ENCODE results near the gene KLK13.
A peak's percentile ranks its signal among the peaks of the same experiment; 100 is the strongest.

Gene KLK13

DNA sequence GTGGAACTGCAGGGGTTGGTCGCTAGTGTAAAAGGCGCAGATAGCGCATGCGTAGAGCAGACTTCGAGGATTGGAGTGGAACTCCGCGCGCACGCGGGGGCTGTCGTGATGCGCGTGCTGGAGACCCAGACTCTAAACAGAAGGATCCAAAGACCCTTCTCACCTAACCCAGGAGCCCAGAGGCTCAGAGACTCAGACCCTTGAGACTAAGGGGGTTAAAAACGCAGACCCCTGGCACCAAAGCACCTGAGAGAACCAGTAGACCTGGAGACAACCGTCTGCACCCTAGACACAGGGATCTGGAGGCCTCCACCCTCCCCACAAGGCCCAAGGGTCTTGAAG, 43.9 kb upstream of the KLK13 start:
- ATAC-seq, result peak; percentile 46
- TF ChIP-seq TOX (CRISPR knock-in tag; IDR thresholded peaks at IDR 0.05; ENCODE audit: borderline replicate concordance), result no peak
- TF ChIP-seq SNAI2 (CRISPR knock-in tag; IDR thresholded peaks at IDR 0.05), result no peak

- TF ChIP-seq CSDC2 (CRISPR knock-in tag; IDR thresholded peaks at IDR 0.05) (no peak), ZC3H10 (CRISPR knock-in tag; IDR thresholded peaks at IDR 0.05) (no peak), ESRRG (CRISPR knock-in tag; IDR thresholded peaks at IDR 0.05) (no peak), BACH2 (CRISPR knock-in tag; IDR thresholded peaks at IDR 0.05; ENCODE audit: borderline replicate concordance) (no peak), TSHZ2 (CRISPR knock-in tag; IDR thresholded peaks at IDR 0.05) (no peak), OSR1 (CRISPR knock-in tag; IDR thresholded peaks at IDR 0.05) (no peak), ZNF70 (CRISPR knock-in tag; IDR thresholded peaks at IDR 0.05) (no peak), ARNTL (CRISPR knock-in tag; IDR thresholded peaks at IDR 0.05; ENCODE audit: borderline replicate concordance, low read depth) (no peak), GLIS3 (CRISPR knock-in tag; IDR thresholded peaks at IDR 0.05) (no peak), ISL1 (CRISPR knock-in tag; IDR thresholded peaks at IDR 0.05) (no peak)
- TF ChIP-seq, protein P1, sequence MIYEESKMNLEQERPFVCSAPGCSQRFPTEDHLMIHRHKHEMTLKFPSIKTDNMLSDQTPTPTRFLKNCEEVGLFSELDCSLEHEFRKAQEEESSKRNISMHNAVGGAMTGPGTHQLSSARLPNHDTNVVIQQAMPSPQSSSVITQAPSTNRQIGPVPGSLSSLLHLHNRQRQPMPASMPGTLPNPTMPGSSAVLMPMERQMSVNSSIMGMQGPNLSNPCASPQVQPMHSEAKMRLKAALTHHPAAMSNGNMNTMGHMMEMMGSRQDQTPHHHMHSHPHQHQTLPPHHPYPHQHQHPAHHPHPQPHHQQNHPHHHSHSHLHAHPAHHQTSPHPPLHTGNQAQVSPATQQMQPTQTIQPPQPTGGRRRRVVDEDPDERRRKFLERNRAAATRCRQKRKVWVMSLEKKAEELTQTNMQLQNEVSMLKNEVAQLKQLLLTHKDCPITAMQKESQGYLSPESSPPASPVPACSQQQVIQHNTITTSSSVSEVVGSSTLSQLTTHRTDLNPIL (CRISPR knock-in tag; IDR thresholded peaks at IDR 0.05; ENCODE audit: low read depth), result no peak
Observed at GRCh38 chr19:51108066-51108804, 43.3 kb upstream of the KLK13 start, which contains the start of gene CTU1. CTU1 (minus strand) TSS chr19:51108409; CDS start chr19:51104569, 3,840 bp downstream.

DNA sequence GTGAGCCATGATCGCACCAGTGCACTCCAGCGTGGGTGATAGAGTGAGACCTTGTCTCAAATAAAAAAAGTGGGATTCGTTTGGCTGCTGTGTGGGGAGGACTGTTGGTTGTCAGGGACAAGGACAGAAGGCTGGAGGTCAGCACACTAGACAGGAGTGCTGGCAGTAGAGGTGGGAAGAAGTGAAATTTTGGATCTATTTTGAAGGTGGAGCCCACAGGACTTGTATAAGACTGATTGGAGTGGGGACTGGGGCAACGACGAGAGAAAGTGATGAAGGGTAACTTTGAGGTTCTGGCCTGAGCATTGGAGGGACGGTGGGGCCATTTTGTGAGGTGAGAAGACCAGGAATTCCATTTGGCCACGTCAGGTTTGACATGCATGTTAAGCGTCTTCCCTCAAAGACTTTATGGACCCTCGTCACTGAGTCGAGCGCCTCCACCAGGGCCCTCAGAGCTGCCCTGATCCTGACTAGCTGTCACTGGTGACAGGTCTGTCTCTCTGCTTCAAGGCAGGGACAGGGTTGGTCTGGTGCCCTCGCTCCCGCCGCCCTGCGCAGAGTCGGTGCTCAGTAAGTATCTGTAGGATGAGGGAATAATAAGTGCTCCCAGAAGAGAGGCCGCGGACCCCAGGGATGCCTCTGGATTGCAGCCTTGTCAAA, 42.6 kb upstream of the KLK13 start:
- ATAC-seq, result peak; percentile 38; the same call in 2 of the 3 replicates
- TF ChIP-seq RARB (CRISPR knock-in tag; IDR thresholded peaks at IDR 0.05) (no peak), ZFP3 (CRISPR knock-in tag; IDR thresholded peaks at IDR 0.05) (no peak)

More at GRCh38 chr19:51108066-51108804, 43.3 kb upstream of the KLK13 start, which contains the start of gene CTU1:
- ATAC-seq, result peak; percentile 99

DNA sequence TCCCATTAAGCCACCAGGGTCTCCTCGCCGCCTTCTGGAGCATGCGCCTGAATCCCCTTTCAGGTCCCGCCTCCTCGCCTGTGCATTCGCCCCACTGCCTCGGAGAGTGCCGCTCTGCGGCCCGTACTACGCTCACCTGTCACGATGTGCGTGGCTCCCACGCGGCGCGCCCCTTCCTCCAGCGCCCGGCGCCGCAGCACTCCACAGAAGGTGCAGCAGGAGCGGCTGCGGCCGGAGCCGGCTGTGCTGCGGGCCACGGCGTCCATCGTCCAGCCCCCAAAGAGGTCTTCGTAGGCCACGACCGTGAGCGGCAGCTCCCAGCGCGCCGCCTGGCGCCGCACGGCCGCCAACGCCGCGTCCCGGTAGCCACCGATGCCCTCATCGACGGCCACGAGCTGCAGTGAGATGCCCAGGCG, 39.0 kb upstream of the KLK13 start:
- no peak for ATAC-seq
- TF ChIP-seq ZC3H10 (CRISPR knock-in tag; IDR thresholded peaks at IDR 0.05), result no peak
- no peak for TF ChIP-seq ZNF8 (CRISPR knock-in tag; IDR thresholded peaks at IDR 0.05)
- no peak for TF ChIP-seq CSDC2 (CRISPR knock-in tag; IDR thresholded peaks at IDR 0.05)
- no peak for TF ChIP-seq PPARA (CRISPR knock-in tag; IDR thresholded peaks at IDR 0.05; ENCODE audit: borderline replicate concordance)
- no peak for TF ChIP-seq OSR1 (CRISPR knock-in tag; IDR thresholded peaks at IDR 0.05)
- TF ChIP-seq ESRRG (CRISPR knock-in tag; IDR thresholded peaks at IDR 0.05), result no peak
- no peak for TF ChIP-seq BACH2 (CRISPR knock-in tag; IDR thresholded peaks at IDR 0.05; ENCODE audit: borderline replicate concordance)
- TF ChIP-seq GLIS3 (CRISPR knock-in tag; IDR thresholded peaks at IDR 0.05), result no peak
- TF ChIP-seq TCF4 (CRISPR knock-in tag; IDR thresholded peaks at IDR 0.05; ENCODE audit: borderline replicate concordance), result no peak
- TF ChIP-seq ARNTL (CRISPR knock-in tag; IDR thresholded peaks at IDR 0.05; ENCODE audit: borderline replicate concordance, low read depth), result no peak

GRCh38 chr19:51102991-51103390, 38.1 kb upstream of the KLK13 start:
- ATAC-seq, result no peak
- TF ChIP-seq ARNTL (CRISPR knock-in tag; IDR thresholded peaks at IDR 0.05; ENCODE audit: borderline replicate concordance, low read depth) (no peak), GLIS3 (CRISPR knock-in tag; IDR thresholded peaks at IDR 0.05) (no peak), OSR1 (CRISPR knock-in tag; IDR thresholded peaks at IDR 0.05) (no peak), ZNF565 (CRISPR knock-in tag; conservative IDR thresholded peaks at IDR 0.05; ENCODE audit: low read depth) (no peak), SNAI2 (CRISPR knock-in tag; IDR thresholded peaks at IDR 0.05) (no peak), CSDC2 (CRISPR knock-in tag; IDR thresholded peaks at IDR 0.05) (no peak), ISL1 (CRISPR knock-in tag; IDR thresholded peaks at IDR 0.05) (no peak), ZNF8 (CRISPR knock-in tag; IDR thresholded peaks at IDR 0.05) (no peak), PPARA (CRISPR knock-in tag; IDR thresholded peaks at IDR 0.05; ENCODE audit: borderline replicate concordance) (no peak), CSRNP3 (CRISPR knock-in tag; IDR thresholded peaks at IDR 0.05) (no peak), BACH2 (CRISPR knock-in tag; IDR thresholded peaks at IDR 0.05; ENCODE audit: borderline replicate concordance) (no peak)
- TF ChIP-seq, protein P2, sequence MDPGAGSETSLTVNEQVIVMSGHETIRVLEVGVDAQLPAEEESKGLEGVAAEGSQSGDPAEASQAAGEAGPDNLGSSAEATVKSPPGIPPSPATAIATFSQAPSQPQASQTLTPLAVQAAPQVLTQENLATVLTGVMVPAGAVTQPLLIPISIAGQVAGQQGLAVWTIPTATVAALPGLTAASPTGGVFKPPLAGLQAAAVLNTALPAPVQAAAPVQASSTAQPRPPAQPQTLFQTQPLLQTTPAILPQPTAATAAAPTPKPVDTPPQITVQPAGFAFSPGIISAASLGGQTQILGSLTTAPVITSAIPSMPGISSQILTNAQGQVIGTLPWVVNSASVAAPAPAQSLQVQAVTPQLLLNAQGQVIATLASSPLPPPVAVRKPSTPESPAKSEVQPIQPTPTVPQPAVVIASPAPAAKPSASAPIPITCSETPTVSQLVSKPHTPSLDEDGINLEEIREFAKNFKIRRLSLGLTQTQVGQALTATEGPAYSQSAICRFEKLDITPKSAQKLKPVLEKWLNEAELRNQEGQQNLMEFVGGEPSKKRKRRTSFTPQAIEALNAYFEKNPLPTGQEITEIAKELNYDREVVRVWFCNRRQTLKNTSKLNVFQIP (CRISPR knock-in tag; IDR thresholded peaks at IDR 0.05; ENCODE audit: borderline replicate concordance, low read depth), result no peak
- TF ChIP-seq, protein P3, sequence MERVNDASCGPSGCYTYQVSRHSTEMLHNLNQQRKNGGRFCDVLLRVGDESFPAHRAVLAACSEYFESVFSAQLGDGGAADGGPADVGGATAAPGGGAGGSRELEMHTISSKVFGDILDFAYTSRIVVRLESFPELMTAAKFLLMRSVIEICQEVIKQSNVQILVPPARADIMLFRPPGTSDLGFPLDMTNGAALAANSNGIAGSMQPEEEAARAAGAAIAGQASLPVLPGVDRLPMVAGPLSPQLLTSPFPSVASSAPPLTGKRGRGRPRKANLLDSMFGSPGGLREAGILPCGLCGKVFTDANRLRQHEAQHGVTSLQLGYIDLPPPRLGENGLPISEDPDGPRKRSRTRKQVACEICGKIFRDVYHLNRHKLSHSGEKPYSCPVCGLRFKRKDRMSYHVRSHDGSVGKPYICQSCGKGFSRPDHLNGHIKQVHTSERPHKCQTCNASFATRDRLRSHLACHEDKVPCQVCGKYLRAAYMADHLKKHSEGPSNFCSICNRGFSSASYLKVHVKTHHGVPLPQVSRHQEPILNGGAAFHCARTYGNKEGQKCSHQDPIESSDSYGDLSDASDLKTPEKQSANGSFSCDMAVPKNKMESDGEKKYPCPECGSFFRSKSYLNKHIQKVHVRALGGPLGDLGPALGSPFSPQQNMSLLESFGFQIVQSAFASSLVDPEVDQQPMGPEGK (CRISPR knock-in tag; IDR thresholded peaks at IDR 0.05; ENCODE audit: borderline replicate concordance), result no peak

All from SK-N-SH treated with all-trans-retinoic acid at 6 μM for 48 hours (cell line).